Upper lobe of left lung (tissue), 4 donors: ENCODE results near the gene AGBL1.

Experiments
- POLR2A ChIP-seq, 4 donors: fragments of 450-650 bp; IDR thresholded peaks; one replicate each; pipeline ENCODE4 v1.5.1; 2016 to 2017; ENCODE audit warnings: antibody characterized with exemption in 4 of 4, mild to moderate bottlenecking in 2 of 4
- POLR2AphosphoS5 ChIP-seq, 2 donors: sonication (generic); formaldehyde crosslinking; IDR thresholded peaks; one replicate each; pipeline ENCODE4 v1.5.1; 2017; ENCODE audit warnings: antibody characterized with exemption in 2 of 2
- TF ChIP-seq, protein P1 (sequence below), 6 experiments: fragments of 450-650 bp in 4 of 6; fragments of 200-600 bp in 2 of 6; sonication (generic) in 2 of 6; IDR thresholded peaks; one replicate each; pipeline ENCODE4 v1.5.1; 2016 to 2019; ENCODE audit warnings: antibody characterized with exemption in 6 of 6

DNA sequence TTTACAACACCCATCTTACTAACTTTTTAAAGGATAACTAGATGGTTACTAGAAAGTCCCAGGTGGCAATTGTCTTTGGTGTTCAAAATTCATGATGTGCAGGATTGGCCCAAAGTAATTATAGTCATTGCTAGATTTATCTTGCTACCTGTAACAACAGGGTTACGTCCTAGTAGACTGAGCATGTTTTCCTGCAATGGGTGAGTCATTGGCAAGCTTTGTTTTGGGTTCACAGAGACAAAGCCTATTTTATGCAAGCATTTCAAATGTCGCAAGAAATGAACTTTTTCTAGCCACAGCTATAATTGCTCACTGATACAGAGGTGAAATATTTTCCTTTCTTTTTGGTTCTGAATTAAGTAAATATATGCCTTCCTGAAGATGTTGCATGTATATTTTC is 267.6 kb downstream of the AGBL1 start:
- TF ChIP-seq, protein P1, sequence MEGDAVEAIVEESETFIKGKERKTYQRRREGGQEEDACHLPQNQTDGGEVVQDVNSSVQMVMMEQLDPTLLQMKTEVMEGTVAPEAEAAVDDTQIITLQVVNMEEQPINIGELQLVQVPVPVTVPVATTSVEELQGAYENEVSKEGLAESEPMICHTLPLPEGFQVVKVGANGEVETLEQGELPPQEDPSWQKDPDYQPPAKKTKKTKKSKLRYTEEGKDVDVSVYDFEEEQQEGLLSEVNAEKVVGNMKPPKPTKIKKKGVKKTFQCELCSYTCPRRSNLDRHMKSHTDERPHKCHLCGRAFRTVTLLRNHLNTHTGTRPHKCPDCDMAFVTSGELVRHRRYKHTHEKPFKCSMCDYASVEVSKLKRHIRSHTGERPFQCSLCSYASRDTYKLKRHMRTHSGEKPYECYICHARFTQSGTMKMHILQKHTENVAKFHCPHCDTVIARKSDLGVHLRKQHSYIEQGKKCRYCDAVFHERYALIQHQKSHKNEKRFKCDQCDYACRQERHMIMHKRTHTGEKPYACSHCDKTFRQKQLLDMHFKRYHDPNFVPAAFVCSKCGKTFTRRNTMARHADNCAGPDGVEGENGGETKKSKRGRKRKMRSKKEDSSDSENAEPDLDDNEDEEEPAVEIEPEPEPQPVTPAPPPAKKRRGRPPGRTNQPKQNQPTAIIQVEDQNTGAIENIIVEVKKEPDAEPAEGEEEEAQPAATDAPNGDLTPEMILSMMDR (IDR thresholded peaks at IDR 0.05): no peak
- TF ChIP-seq POLR2A (IDR thresholded peaks at IDR 0.05): no peak
- TF ChIP-seq POLR2AphosphoS5 (IDR thresholded peaks at IDR 0.05): no peak
